HUES48 (cell line): ENCODE results near the gene CPLANE2.
"Not testable (repeated sequence)": the region's sequence is repeated elsewhere in the genome, so short reads cannot be mapped to it uniquely, and the experiment has no call there.

ENCODE experiments used
- H3K27ac ChIP-seq: one replicate; pipeline ENCODE4 v1.7.0; 2013; ENCODE audit warnings: low read depth, low read length, inconsistent platforms
- H3K27me3 ChIP-seq: 2 replicates; pipeline ENCODE4 v1.6.1; 2013; ENCODE audit warnings: mild to moderate bottlenecking, low read length; ENCODE audit not compliant: control insufficient read depth, insufficient read depth
- H3K36me3 ChIP-seq: 2 replicates; pipeline ENCODE4 v1.6.1; 2013; ENCODE audit warnings: low read length; ENCODE audit not compliant: control insufficient read depth, insufficient read depth
- H3K4me1 ChIP-seq: 2 replicates; pipeline ENCODE4 v1.6.1; 2013; ENCODE audit warnings: mild to moderate bottlenecking, low read length; ENCODE audit not compliant: control insufficient read depth, insufficient read depth
- H3K4me3 ChIP-seq: 2 replicates; pipeline ENCODE4 v1.5.1; 2013; ENCODE audit warnings: mild to moderate bottlenecking, low read depth, low read length
- H3K9ac ChIP-seq: 2 replicates; pipeline ENCODE4 v1.6.1; 2013; ENCODE audit warnings: mild to moderate bottlenecking, low read depth, low read length, moderate library complexity
- H3K9me3 ChIP-seq: 2 replicates; pipeline ENCODE4 v1.6.1; 2013; ENCODE audit warnings: low read length; ENCODE audit not compliant: control insufficient read depth, insufficient read depth

Gene CPLANE2

GRCh38 chr1:16248603-16249516 lies 11.9 kb upstream of the CPLANE2 start:
- no peaks in the 10 kb centered on the region for H3K27me3 ChIP-seq
- H3K4me1 ChIP-seq, result peaks cover 2% of the 10 kb centered on the region; the same call in 1 of the 2 replicates
- H3K9me3 ChIP-seq, result no peaks in the 10 kb centered on the region
- peaks cover 59% of the 10 kb centered on the region for H3K36me3 ChIP-seq
- no peak overlapping the region for H3K27ac ChIP-seq
- no peak overlapping the region for H3K9ac ChIP-seq
- no peak overlapping the region for H3K4me3 ChIP-seq

DNA sequence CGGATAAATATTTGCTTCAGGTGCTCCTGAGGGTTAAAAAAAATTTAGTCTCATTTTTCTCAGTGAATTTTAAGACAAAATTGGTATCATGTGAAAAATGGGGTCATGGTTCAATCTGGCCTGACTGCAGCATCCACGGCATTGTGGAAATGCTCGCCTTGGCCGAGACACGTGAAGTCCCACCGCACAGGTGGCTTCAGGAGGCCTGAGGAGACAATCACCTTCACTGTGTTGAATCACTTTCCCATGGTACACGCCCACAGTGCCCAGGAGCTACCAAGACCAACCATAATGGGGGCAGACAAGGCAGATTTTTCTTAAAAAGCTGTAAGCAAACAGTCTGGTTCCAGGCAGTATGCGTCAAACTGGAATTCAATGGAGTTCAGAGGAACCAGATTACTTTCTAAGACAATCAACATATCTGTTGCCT lies 11.0 kb upstream of the CPLANE2 start:
- Histone ChIP-seq H3K27me3 (no peaks in the 10 kb centered on the region), H3K27ac (no peak overlapping the region), H3K9me3 (no peaks in the 10 kb centered on the region), H3K4me3 (no peak overlapping the region), H3K4me1 (peaks cover 2% of the 10 kb centered on the region; the same call in 1 of the 2 replicates), H3K36me3 (peaks cover 51% of the 10 kb centered on the region), H3K9ac (no peak overlapping the region)

GRCh38 chr1:16247441-16247840 lies 10.5 kb upstream of the CPLANE2 start:
- no peaks in the 10 kb centered on the region for H3K9me3 ChIP-seq
- peaks cover 45% of the 10 kb centered on the region for H3K36me3 ChIP-seq
- H3K9ac ChIP-seq, result no peak overlapping the region
- H3K27ac ChIP-seq, result no peak overlapping the region
- H3K4me1 ChIP-seq, result peaks cover 2% of the 10 kb centered on the region; the same call in 1 of the 2 replicates
- H3K4me3 ChIP-seq, result no peak overlapping the region
- no peaks in the 10 kb centered on the region for H3K27me3 ChIP-seq

GRCh38 chr1:16246961-16247360 lies 10.0 kb upstream of the CPLANE2 start:
- no peaks in the 10 kb centered on the region for H3K27me3 ChIP-seq
- H3K4me3 ChIP-seq, result no peak overlapping the region
- H3K9me3 ChIP-seq, result no peaks in the 10 kb centered on the region
- H3K27ac ChIP-seq, result no peak overlapping the region
- H3K9ac ChIP-seq, result no peak overlapping the region
- peaks cover 40% of the 10 kb centered on the region for H3K36me3 ChIP-seq
- peaks cover 2% of the 10 kb centered on the region; the same call in 1 of the 2 replicates for H3K4me1 ChIP-seq

DNA sequence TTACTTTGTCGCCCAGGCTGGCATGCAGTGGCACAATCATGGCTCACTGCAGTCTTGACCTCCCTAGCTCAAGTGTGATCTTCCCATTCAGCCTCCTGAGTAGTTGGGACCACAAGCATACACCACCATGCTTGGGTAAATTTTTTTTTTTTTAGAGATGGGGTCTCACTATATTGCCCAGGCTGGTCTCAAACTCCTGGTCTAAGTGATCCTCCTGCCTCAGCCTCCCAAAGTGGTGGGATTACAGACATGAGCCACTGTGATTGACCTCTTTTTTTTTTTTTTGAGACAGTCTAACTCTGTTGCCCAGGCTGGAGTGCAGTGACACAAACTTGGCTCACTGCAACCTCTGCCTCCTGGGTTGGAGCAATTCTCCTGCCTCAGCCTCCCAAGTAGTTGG lies 9.3 kb upstream of the CPLANE2 start:
- H3K4me3 ChIP-seq, H3K4me1 ChIP-seq: not testable (repeated sequence)

GRCh38 chr1:16245476-16246196 lies 8.7 kb upstream of the CPLANE2 start:
- Histone ChIP-seq H3K27ac (no peak overlapping the region), H3K9ac (no peak overlapping the region), H3K27me3 (no peaks in the 10 kb centered on the region), H3K36me3 (peaks cover 27% of the 10 kb centered on the region), H3K4me3 (no peak overlapping the region), H3K4me1 (peaks cover 8% of the 10 kb centered on the region; the same call in 1 of the 2 replicates), H3K9me3 (no peaks in the 10 kb centered on the region)

More for the DNA sequence above, 9.3 kb upstream of the CPLANE2 start:
- not testable (repeated sequence) for H3K9me3 ChIP-seq, H3K9ac ChIP-seq, H3K27ac ChIP-seq, H3K27me3 ChIP-seq
- H3K36me3 ChIP-seq, result peaks cover 33% of the 10 kb centered on the region

- no peak overlapping the region for H3K27ac ChIP-seq
- H3K36me3 ChIP-seq, result peaks cover 20% of the 10 kb centered on the region
These were observed 7.8 kb upstream of the CPLANE2 start for GRCh38 chr1:16244650-16245285.

DNA sequence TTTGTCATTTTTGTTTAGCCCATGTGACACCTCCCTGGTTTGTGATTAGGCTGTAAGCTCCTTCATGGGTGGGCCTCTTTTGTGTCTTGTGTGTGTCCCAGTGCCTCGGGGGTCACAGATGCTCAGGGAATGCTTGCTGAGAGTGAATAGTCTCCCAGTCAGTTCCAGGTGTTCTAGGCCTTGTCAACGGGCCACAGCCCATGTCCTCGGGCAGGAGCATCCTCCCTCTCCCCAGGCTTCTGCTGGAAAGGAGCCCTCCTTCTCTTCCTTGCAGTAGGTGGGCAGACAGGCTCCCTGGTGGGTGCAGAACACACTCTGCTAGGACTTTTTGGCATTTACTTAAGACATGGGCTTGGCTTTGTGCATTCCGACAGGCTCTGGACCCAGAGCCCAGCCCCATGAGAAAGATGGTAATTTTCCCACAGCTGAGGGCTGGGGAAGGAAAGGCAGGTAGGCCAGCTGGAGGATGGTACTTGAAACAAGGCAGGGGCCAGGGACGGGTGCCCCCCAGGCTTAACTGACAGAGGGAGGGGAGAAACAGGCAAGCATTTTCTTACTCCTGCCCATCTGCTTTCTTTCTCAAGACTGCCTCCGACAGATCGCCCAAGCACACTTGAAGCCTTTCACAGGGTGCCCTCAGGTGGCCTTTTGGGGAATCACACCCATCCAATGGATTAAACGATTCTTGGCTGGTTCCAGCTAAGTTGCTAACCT lies 7.1 kb upstream of the CPLANE2 start:
- Histone ChIP-seq H3K36me3 (peaks cover 15% of the 10 kb centered on the region), H3K9me3 (no peaks in the 10 kb centered on the region), H3K9ac (no peak overlapping the region), H3K27me3 (no peaks in the 10 kb centered on the region), H3K27ac (no peak overlapping the region), H3K4me3 (no peak overlapping the region), H3K4me1 (peaks cover 8% of the 10 kb centered on the region; the same call in 1 of the 2 replicates)

More at GRCh38 chr1:16244650-16245285, 7.8 kb upstream of the CPLANE2 start:
- no peak overlapping the region for H3K4me3 ChIP-seq
- H3K4me1 ChIP-seq, result peaks cover 8% of the 10 kb centered on the region; the same call in 1 of the 2 replicates
- H3K27me3 ChIP-seq, result no peaks in the 10 kb centered on the region
- H3K9ac ChIP-seq, result no peak overlapping the region
- no peaks in the 10 kb centered on the region for H3K9me3 ChIP-seq

DNA sequence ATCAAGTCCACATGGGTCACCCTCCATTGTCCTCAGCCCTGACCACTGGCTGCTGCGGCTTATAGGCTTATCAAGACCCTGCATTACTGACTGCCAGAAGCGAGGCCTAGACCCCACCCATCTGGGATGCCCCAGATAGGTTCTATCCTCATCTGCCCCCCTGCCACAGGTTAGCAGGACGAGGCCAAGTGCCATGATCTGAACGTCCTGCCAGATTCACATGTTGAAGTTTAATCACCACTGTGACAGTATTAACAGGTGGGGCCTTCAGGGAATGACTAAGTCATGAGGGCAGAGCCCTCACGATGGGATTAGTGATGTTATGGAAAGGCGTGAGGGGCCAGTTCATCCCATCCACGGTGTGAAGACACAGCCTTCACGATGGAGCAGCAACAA lies 6.2 kb upstream of the CPLANE2 start:
- H3K27ac ChIP-seq, result no peak overlapping the region
- peaks cover 8% of the 10 kb centered on the region; the same call in 1 of the 2 replicates for H3K4me1 ChIP-seq
- H3K36me3 ChIP-seq, result peaks cover 11% of the 10 kb centered on the region
- H3K4me3 ChIP-seq, result no peak overlapping the region
- H3K9me3 ChIP-seq, result no peaks in the 10 kb centered on the region
- no peaks in the 10 kb centered on the region for H3K27me3 ChIP-seq
- H3K9ac ChIP-seq, result no peak overlapping the region

DNA sequence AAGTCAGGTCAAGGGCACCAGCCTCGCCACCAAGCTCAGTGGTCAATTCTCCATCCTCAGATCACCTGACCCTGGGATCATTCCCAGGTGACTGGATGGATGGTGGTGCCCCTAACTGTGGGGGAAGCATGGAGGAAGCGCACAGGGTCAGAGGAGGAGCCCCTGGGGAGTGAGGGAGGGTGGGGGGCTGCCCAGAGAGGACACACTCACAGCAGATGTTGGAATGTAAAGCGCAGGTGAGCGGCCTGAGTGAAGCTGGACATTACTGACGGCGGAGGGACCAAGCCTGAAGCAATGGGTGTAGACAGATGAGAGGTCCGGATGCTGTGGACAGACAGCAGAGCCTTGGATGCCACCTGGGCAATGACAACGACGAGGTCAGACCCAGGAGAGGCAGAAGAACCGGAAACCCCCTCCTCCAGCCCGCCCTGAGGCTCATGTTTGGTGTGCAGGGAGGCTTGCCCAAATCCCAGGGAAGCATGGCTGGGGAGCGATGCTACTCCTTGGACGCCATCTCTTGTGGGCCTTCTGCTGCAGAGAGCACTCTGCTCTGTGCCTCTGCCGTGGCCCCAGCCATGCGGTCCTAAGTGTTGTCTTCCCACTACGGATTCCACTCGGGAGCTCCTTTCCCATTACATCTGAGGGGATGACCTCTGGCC lies 5.7 kb upstream of the CPLANE2 start:
- no peak overlapping the region for H3K27ac ChIP-seq
- H3K9ac ChIP-seq, result no peak overlapping the region
- no peaks in the 10 kb centered on the region for H3K27me3 ChIP-seq
- no peak overlapping the region for H3K4me3 ChIP-seq
- H3K9me3 ChIP-seq, result no peaks in the 10 kb centered on the region
- peaks cover 10% of the 10 kb centered on the region for H3K36me3 ChIP-seq
- H3K4me1 ChIP-seq, result peaks cover 8% of the 10 kb centered on the region; the same call in 1 of the 2 replicates
